OCI-LY1 (cell line): ENCODE data around the gene EYA2.

ENCODE experiments used
- EZH2 ChIP-seq: fragments of 200-600 bp; sonication (generic), shearing (Covaris generic); IDR thresholded peaks from 2 replicates; pipeline ENCODE4 v1.8.0; 2017; ENCODE audit warnings: borderline replicate concordance, mixed run types, mild to moderate bottlenecking, antibody characterized with exemption, low read length, moderate library complexity, mixed read lengths
- TF ChIP-seq, protein P1 (sequence below): fragments of 200-600 bp; sonication (generic), shearing (Covaris generic); IDR thresholded peaks from 2 replicates; pipeline ENCODE4 v1.5.1; 2017; ENCODE audit warnings: mild to moderate bottlenecking, antibody characterized with exemption, low read length, moderate library complexity, mixed read lengths

DNA sequence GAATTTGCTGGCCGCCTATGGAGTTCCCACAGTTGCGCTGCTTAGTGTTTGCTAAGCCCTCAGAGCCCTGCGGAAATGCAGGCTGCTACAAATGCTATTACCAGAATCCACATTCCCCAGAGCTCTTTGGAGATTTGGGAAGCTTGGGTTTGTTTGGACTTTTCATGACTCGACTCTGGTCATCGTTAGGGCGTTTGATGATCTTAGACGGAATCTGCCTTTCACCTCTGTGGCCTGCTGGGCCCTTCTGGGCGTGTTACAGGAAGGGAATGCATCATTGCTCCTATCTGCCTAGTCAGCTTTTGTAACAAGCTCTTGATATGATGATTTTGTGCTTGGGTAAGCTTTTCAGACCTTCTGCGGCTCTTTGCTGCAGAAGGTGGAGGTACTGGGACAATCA lies 50.8 kb downstream of the EYA2 start:
- TF ChIP-seq, protein P1, sequence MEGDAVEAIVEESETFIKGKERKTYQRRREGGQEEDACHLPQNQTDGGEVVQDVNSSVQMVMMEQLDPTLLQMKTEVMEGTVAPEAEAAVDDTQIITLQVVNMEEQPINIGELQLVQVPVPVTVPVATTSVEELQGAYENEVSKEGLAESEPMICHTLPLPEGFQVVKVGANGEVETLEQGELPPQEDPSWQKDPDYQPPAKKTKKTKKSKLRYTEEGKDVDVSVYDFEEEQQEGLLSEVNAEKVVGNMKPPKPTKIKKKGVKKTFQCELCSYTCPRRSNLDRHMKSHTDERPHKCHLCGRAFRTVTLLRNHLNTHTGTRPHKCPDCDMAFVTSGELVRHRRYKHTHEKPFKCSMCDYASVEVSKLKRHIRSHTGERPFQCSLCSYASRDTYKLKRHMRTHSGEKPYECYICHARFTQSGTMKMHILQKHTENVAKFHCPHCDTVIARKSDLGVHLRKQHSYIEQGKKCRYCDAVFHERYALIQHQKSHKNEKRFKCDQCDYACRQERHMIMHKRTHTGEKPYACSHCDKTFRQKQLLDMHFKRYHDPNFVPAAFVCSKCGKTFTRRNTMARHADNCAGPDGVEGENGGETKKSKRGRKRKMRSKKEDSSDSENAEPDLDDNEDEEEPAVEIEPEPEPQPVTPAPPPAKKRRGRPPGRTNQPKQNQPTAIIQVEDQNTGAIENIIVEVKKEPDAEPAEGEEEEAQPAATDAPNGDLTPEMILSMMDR: no peak
- TF ChIP-seq EZH2: no peak
